ENCODE data around the gene CLIC3. TPM values are rescaled to one million over a fixed set of nuclear protein-coding genes. Genes with fewer than 3 reads are reported as not detected.

The CLIC3 gene
- total RNA-seq, 4 donors from 2014 or later = 1.2 to 120 (median 38.0) TPM

DNA sequence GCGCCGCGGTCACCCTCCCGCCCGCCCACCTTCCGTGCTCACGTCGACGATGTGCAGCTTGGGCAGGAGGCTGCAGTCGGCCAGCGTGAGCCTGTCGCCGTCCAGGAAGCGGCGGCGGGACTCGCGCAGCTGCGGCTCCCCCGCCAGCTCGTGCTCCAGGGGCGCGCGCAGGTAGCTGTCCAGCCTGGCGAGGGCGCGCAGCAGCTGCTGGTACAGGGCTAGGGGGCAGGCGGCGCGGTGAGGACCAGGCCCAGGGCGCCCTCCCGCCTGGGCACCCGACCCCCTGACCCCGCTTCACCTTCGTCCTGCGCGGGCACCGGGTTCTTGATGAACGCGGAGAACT, 1.5 kb downstream of the CLIC3 start:
- no peak for TF ChIP-seq POLR2A (IDR thresholded peaks at IDR 0.05)
- TF ChIP-seq EP300 (IDR thresholded peaks at IDR 0.05) = no peak
- TF ChIP-seq, protein P1, sequence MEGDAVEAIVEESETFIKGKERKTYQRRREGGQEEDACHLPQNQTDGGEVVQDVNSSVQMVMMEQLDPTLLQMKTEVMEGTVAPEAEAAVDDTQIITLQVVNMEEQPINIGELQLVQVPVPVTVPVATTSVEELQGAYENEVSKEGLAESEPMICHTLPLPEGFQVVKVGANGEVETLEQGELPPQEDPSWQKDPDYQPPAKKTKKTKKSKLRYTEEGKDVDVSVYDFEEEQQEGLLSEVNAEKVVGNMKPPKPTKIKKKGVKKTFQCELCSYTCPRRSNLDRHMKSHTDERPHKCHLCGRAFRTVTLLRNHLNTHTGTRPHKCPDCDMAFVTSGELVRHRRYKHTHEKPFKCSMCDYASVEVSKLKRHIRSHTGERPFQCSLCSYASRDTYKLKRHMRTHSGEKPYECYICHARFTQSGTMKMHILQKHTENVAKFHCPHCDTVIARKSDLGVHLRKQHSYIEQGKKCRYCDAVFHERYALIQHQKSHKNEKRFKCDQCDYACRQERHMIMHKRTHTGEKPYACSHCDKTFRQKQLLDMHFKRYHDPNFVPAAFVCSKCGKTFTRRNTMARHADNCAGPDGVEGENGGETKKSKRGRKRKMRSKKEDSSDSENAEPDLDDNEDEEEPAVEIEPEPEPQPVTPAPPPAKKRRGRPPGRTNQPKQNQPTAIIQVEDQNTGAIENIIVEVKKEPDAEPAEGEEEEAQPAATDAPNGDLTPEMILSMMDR (IDR thresholded peaks at IDR 0.05) = no peak
- peak overlapping the region; percentile 52 to 89 (median 70) for H3K27ac ChIP-seq
- peaks cover 0 to 66% (median 57%) of the 10 kb centered on the region in 4 donors for H3K4me1 ChIP-seq
- no peaks in the 10 kb centered on the region for H3K27me3 ChIP-seq
- no peak for DNase-seq (ENCODE audit: low spot score in 2 of 2)
- peak overlapping the region in 2 of 4 donors; percentile 1 to 38 for H3K4me3 ChIP-seq
- no peaks in the 10 kb centered on the region for H3K9me3 ChIP-seq
- H3K36me3 ChIP-seq = peaks cover 0 to 15% (median 0%) of the 10 kb centered on the region in 3 donors
- 53 to 62% methylated on average over 6 to 36 of the region's 40 CpGs for WGBS, 2 donors

DNA sequence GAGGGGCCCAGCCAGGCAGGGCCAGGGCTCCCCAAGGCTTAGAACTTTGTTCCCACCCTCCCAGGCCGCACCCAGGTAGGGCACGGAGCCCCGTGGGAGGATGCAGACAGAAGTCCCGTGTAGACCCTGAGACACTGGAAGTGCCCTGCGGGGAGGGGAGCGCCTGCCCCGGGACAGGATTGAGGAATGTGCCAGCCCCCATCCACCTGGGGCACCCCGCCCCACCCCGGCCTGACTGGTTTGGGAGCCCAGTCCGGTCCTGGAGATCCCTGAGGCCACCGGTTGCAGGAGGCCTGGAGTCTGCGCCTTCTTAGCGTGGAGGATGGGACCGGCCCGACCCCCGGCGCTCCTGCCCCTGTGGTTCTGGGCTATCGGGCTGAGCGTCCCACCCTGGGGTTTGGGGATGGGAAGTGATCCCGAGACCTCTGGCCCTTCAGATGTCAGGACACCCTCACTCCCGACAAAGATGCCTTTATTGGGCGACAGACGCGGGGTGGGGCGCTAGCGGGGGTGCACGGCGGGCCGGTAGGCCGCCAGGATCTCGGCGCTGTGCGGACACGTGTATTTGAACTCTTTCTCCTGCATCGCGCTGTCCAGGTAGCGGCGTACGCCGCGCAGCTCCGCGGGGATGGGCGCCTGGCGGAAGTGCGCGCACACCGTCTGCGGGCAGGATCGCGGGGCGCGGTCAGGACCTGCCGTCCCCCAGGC, 2.0 kb downstream of the CLIC3 start:
- TF ChIP-seq EP300 (IDR thresholded peaks at IDR 0.05) (no peak), POLR2A (IDR thresholded peaks at IDR 0.05) (no peak)
- peaks cover 0 to 66% (median 55%) of the 10 kb centered on the region in 4 donors for H3K4me1 ChIP-seq
- no peak for DNase-seq (ENCODE audit: low spot score in 2 of 2)
- H3K27ac ChIP-seq = peak overlapping the region in 2 of 4 donors; percentile 63 to 89
- H3K27me3 ChIP-seq = no peaks in the 10 kb centered on the region
- H3K36me3 ChIP-seq = peaks cover 0 to 15% (median 0%) of the 10 kb centered on the region in 3 donors
- peak overlapping the region in 1 of 4 donors; percentile 38 for H3K4me3 ChIP-seq
- WGBS, 2 donors = 63 to 69% methylated on average over 46 to 53 of the region's 54 CpGs
- H3K9me3 ChIP-seq = no peaks in the 10 kb centered on the region

DNA sequence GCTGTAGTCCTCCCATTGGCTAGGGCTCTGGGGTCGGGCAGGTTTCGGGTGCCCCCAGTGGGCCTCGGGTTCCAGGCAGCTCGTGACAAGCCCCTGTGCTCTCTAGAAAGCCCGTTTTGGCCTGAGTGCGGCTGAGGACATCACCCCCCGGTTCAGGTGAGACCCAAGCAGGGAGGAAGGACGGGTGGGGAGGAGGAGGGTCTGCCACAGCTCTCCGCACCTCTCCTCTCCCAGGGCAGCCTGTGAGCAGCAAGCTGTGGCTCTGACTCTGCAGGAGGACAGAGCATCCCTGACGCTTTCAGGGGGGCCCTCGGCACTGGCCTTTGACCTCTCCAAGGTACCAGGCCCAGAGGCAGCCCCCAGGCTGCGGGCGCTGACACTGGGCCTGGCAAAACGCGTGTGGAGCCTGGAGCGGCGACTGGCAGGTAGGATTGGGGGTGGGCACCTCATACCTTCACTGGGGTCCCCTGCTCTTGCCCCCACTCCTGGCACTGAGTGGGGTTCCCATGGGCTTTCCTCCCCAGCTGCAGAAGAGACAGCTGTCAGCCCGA, 3.5 kb downstream of the CLIC3 start:
- no peaks in the 10 kb centered on the region for H3K27me3 ChIP-seq
- H3K4me1 ChIP-seq = peaks cover 0 to 62% (median 51%) of the 10 kb centered on the region in 4 donors
- peaks cover 0 to 15% (median 0%) of the 10 kb centered on the region in 3 donors for H3K36me3 ChIP-seq
- peak overlapping the region; percentile 71 to 96 (median 90) for H3K4me3 ChIP-seq
- H3K27ac ChIP-seq = peak overlapping the region; percentile 30 to 89 (median 72)
- no peak for DNase-seq (ENCODE audit: low spot score in 2 of 2)
- 10 to 39% methylated on average over 10 to 17 of the region's 18 CpGs for WGBS, 2 donors
- no peaks in the 10 kb centered on the region for H3K9me3 ChIP-seq
- TF ChIP-seq POLR2A (IDR thresholded peaks at IDR 0.05) = no peak
- TF ChIP-seq EP300 (IDR thresholded peaks at IDR 0.05) = no peak
- TF ChIP-seq, protein P1 (IDR thresholded peaks at IDR 0.05) = no peak

DNA sequence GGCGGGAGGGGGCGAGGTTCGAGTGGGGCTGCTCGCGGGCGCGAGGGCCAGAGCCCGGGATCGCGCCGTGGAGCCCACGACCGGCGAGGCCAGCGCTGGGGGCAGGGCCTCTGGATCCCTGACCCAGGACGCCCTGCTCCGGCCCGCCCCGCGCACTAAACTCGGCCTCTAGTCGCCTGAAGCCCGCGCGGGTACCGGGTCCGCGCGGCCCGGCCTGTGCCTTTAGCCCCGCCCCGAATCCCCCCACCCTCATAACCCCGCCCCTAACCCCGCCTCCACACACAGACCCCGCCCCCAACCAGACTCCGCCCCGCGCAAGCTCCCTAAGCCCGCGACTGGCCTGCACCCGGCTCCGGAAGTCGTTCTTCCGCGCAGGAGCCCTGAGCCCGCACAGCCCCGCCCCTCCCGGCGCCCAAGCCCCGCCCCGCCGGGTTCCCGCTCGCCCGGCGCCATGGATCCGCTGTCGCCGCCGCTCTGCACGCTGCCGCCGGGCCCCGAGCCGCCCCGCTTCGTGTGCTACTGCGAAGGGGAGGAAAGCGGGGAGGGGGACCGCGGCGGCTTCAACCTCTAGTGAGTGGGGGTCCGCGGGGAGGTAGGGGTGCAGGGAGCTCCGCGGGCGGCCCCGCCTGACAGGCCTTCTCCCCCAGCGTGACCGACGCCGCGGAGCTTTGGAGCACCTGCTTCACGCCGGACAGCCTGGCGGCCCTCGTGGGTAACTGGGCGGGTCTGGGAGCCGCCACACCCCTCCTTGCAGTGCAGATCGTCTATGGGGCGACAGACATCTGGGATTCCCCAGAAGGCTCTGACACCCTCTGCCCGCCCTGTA, 4.2 kb downstream of the CLIC3 start, which contains the start of gene PAXX:
Gene PAXX, plus strand, starts transcription at position 430 of the 826 bp plus-strand sequence. Its CDS starts 22 bp downstream, at position 452.
- H3K27me3 ChIP-seq = no peaks in the 10 kb centered on the region

More for the DNA sequence above, 4.2 kb downstream of the CLIC3 start, which contains the start of gene PAXX:
- Histone ChIP-seq H3K36me3 (peaks cover 0 to 15% (median 0%) of the 10 kb centered on the region in 3 donors), H3K9me3 (no peaks in the 10 kb centered on the region), H3K27ac (peak within 1 kb of the TSS; percentile 74 to 89 (median 82)), H3K4me1 (peaks cover 0 to 55% (median 46%) of the 10 kb centered on the region in 4 donors), H3K4me3 (peak within 1 kb of the TSS; percentile 71 to 96 (median 90))
- 0 to 1% methylated on average over 17 to 32 of the region's 92 CpGs for WGBS, 2 donors
- peak; percentile 80 for DNase-seq (ENCODE audit: low spot score in 2 of 2)
- TF ChIP-seq EP300 (IDR thresholded peaks at IDR 0.05) = peak in 1 of 2 donors; percentile 29
- TF ChIP-seq, protein P1 (IDR thresholded peaks at IDR 0.05) = peak in 1 of 5 experiments; percentile 20
- no peak for TF ChIP-seq POLR2A (IDR thresholded peaks at IDR 0.05)
